DND-41 (cell line): ENCODE results near the gene SELP.
A peak's percentile ranks its signal among the peaks of the same experiment; 100 is the strongest.

Source experiments
- ATAC-seq: fragments of 200-7000 bp; cut with Tn5 transposase; 3 replicates; pipeline ENCODE4 v1.9.1; 2021; ENCODE audit warnings: low read depth; ENCODE audit not compliant: insufficient read depth
- DNase-seq: peaks from one replicate; pipeline ENCODE4 v3.0.0-alpha.2; 2020
- H2AFZ ChIP-seq: 2 replicates; pipeline ENCODE4 v1.6.0; 2012; ENCODE audit warnings: low read depth, low read length
- H3K27ac ChIP-seq: 2 replicates; pipeline ENCODE4 v1.5.1; 2012; ENCODE audit warnings: low read length, inconsistent platforms
- H3K27me3 ChIP-seq: fragments of 200-600 bp; sonication (generic); 2 replicates; pipeline ENCODE4 v1.6.0; 2012; ENCODE audit warnings: low read length, mild to moderate bottlenecking, inconsistent platforms; ENCODE audit not compliant: insufficient read depth, poor library complexity
- H3K36me3 ChIP-seq: 2 replicates; pipeline ENCODE4 v1.5.1; 2012; ENCODE audit warnings: low read length, inconsistent platforms; ENCODE audit not compliant: insufficient read depth
- H3K4me1 ChIP-seq: 2 replicates; pipeline ENCODE4 v1.5.1; 2012; ENCODE audit warnings: mild to moderate bottlenecking, low read length; ENCODE audit not compliant: insufficient read depth
- H3K4me2 ChIP-seq: 2 replicates; pipeline ENCODE4 v1.6.0; 2012; ENCODE audit warnings: mild to moderate bottlenecking, moderate library complexity, low read length, inconsistent platforms; ENCODE audit not compliant: insufficient read depth
- H3K4me3 ChIP-seq, 2 experiments: fragments of 200-600 bp in 1 of 2; shearing (Covaris generic) in 1 of 2; 2 replicates each; pipeline ENCODE4 v1.5.1; 2012 to 2016; ENCODE audit warnings: inconsistent platforms in 2 of 2, low read length in 2 of 2, mild to moderate bottlenecking in 2 of 2, low read depth in 1 of 2, moderate library complexity in 1 of 2
- H3K79me2 ChIP-seq: 2 replicates; pipeline ENCODE4 v1.6.0; 2012; ENCODE audit warnings: low read length, inconsistent platforms; ENCODE audit not compliant: insufficient read depth
- H3K9ac ChIP-seq: 2 replicates; pipeline ENCODE4 v1.6.0; 2012; ENCODE audit warnings: low read depth, mild to moderate bottlenecking, inconsistent platforms, low read length, moderate library complexity
- H3K9me3 ChIP-seq: 2 replicates; pipeline ENCODE4 v1.5.1; 2012; ENCODE audit warnings: low read length, moderate library complexity, mild to moderate bottlenecking, inconsistent platforms; ENCODE audit not compliant: insufficient read depth, severe bottlenecking
- H4K20me1 ChIP-seq: 2 replicates; pipeline ENCODE4 v1.6.0; 2012; ENCODE audit warnings: low read length; ENCODE audit not compliant: insufficient read depth
- EZH2 ChIP-seq: IDR thresholded peaks from 3 replicates; pipeline ENCODE4 v1.6.1; 2012; ENCODE audit warnings: borderline replicate concordance, low read depth, mild to moderate bottlenecking, moderate library complexity, low read length, inconsistent platforms; ENCODE audit not compliant: severe bottlenecking
- TF ChIP-seq, protein P1 (sequence below): IDR thresholded peaks from 2 replicates; pipeline ENCODE4 v1.5.1; 2012; ENCODE audit warnings: borderline replicate concordance, low read length, moderate library complexity, mild to moderate bottlenecking; ENCODE audit not compliant: poor library complexity, severe bottlenecking; ENCODE audit errors: extremely low read depth

The SELP gene

DNA sequence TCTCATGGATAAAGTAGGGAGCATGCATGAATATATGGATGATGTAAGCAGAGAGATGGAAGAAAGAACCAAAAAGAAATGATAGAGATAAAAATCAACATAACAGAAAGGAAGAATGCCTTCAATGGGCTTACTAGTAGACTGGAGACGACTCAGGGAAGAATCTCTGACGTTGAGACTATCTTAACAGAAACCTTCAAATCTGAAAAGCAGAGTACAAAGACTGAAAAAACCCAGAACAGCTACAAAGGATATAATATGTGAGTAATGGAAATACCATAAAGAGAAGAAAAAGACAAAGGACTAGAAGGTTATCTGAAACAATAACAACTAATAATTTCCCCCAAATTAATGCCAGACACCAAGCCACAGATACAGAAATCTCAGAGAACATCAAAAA lies 18.3 kb upstream of the SELP start:
- Histone ChIP-seq H3K36me3 (no peaks in the 10 kb centered on the region), H3K4me2 (no peak overlapping the region), H3K9me3 (no peaks in the 10 kb centered on the region), H3K9ac (no peak overlapping the region), H3K79me2 (no peaks in the 10 kb centered on the region), H3K27ac (peak overlapping the region; percentile 79), H3K4me3 (no peak overlapping the region), H3K4me1 (peaks cover 33% of the 10 kb centered on the region), H3K27me3 (no peaks in the 10 kb centered on the region), H4K20me1 (no peaks in the 10 kb centered on the region), H2AFZ (0 out of 2 replicates have a peak overlapping the region, but pooled peaks have one; percentile 5)
- TF ChIP-seq, protein P1, sequence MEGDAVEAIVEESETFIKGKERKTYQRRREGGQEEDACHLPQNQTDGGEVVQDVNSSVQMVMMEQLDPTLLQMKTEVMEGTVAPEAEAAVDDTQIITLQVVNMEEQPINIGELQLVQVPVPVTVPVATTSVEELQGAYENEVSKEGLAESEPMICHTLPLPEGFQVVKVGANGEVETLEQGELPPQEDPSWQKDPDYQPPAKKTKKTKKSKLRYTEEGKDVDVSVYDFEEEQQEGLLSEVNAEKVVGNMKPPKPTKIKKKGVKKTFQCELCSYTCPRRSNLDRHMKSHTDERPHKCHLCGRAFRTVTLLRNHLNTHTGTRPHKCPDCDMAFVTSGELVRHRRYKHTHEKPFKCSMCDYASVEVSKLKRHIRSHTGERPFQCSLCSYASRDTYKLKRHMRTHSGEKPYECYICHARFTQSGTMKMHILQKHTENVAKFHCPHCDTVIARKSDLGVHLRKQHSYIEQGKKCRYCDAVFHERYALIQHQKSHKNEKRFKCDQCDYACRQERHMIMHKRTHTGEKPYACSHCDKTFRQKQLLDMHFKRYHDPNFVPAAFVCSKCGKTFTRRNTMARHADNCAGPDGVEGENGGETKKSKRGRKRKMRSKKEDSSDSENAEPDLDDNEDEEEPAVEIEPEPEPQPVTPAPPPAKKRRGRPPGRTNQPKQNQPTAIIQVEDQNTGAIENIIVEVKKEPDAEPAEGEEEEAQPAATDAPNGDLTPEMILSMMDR, result no peak
- TF ChIP-seq EZH2, result no peak
- ATAC-seq (no peak), DNase-seq (no peak)

DNA sequence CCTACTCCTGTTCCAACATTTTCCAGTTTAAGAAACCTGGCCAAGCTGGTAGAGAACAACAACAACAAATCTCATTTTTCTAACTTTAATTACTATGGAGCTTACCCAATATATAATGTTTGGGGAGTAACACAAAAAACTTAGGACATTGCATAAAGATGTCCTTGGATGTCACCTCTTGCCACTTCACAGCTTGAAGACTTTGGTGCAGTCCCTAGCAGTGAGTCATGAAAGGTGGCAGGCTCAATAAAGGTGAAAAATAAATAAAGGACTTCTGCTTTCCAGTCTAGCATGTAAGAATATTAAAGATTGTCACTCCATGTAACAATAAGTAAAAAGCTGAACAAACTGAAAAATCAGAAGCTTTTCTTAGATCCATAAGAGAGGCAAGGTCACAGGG lies 17.6 kb upstream of the SELP start:
- Histone ChIP-seq H3K36me3 (no peaks in the 10 kb centered on the region), H3K9me3 (no peaks in the 10 kb centered on the region), H3K4me1 (peaks cover 33% of the 10 kb centered on the region), H3K79me2 (no peaks in the 10 kb centered on the region), H3K27ac (peak overlapping the region; percentile 38), H2AFZ (no peak overlapping the region), H3K27me3 (no peaks in the 10 kb centered on the region), H3K4me3 (no peak overlapping the region), H3K4me2 (no peak overlapping the region), H3K9ac (no peak overlapping the region), H4K20me1 (no peaks in the 10 kb centered on the region)
- ATAC-seq (no peak), DNase-seq (no peak)
- TF ChIP-seq, protein P1, result no peak
- no peak for TF ChIP-seq EZH2

DNA sequence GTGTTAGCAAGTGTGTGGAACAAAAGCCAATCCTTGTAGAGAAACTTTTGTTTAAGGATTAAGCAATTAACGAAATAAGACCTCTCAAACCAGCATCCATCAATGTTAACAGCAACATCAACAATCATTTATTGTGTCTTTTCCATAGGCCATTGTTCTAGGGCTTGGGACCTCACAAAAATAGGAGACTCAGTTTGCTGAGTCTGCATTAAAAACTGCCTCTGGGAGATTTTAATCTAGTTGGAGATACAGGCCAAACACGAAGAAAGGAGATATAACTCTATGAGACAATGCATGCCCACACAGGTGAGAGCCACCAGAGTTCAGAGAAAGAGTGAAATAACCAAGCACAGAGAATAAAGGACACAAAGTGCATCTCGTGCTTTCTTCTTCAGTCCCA lies 14.4 kb upstream of the SELP start:
- Histone ChIP-seq H3K27me3 (no peaks in the 10 kb centered on the region), H3K4me3 (no peak overlapping the region), H3K9ac (no peak overlapping the region), H3K27ac (no peak overlapping the region), H3K36me3 (no peaks in the 10 kb centered on the region), H2AFZ (no peak overlapping the region), H3K9me3 (peaks cover 4% of the 10 kb centered on the region), H4K20me1 (no peaks in the 10 kb centered on the region), H3K79me2 (no peaks in the 10 kb centered on the region), H3K4me1 (peaks cover 30% of the 10 kb centered on the region), H3K4me2 (no peak overlapping the region)
- DNase-seq, result no peak
- TF ChIP-seq, protein P1, result no peak
- no peak for TF ChIP-seq EZH2
- no peak for ATAC-seq

DNA sequence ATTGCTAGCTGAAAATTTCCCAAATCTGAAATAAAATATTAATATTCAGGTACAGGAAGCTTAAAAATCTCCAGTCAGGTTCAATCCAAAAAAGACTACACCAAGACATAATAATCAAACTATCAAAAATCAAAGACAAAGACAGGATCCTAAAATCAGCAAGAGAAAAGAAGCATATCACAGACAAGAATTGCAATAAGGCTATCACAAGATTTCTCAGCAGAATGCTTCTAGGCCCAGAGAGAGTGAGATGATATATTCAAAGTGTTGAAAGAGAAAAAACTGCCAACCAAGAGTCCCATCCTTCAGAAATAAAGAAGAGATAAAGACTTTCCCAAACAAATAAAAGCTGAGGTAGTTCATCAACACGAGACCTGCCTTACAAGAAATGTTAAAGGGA lies 5.0 kb upstream of the SELP start:
- Histone ChIP-seq H3K9ac (no peak overlapping the region), H2AFZ (no peak overlapping the region), H3K27me3 (no peaks in the 10 kb centered on the region), H3K9me3 (peaks cover 39% of the 10 kb centered on the region), H3K4me1 (peaks cover 5% of the 10 kb centered on the region), H3K79me2 (no peaks in the 10 kb centered on the region), H3K27ac (no peak overlapping the region), H3K4me3 (no peak overlapping the region), H4K20me1 (no peaks in the 10 kb centered on the region), H3K36me3 (peaks cover 5% of the 10 kb centered on the region; the same call in 1 of the 2 replicates), H3K4me2 (no peak overlapping the region)
- ATAC-seq (no peak), DNase-seq (no peak)
- no peak for TF ChIP-seq EZH2
- TF ChIP-seq, protein P1, result no peak
